Adipose tissue (tissue), 3 donors: ENCODE measurements around the gene SOS2. TPM values are rescaled to one million over a fixed set of nuclear protein-coding genes. Genes with fewer than 3 reads are reported as not detected.
"Not testable (repeated sequence)": the region's sequence is repeated elsewhere in the genome, so short reads cannot be mapped to it uniquely, and the experiment has no call there.

Source experiments
- H3K27ac ChIP-seq: one replicate; pipeline ENCODE4 v1.5.1; 2013; ENCODE audit warnings: low read depth, low read length
- WGBS, 3 donors: extraction: QIAGEN DNeasy Blood & Tissue Kit; methylation state at CpG; one replicate each; pipeline ENCODE4 v1.1.7; 2013; 5-methylcytosine and 5-hydroxymethylcytosine counted together
- polyA plus RNA-seq, 3 donors: library from polyadenylated mRNA; stranded (reverse); fragments of 200-250 nt; gene quantifications; one replicate each; pipeline ENCODE4 v1.2.3, GENCODE V29; 2013
- donor health status: healthy with polysubstance abuse.
- donor health status: Bipolar disorder and iron deficiency.
- donor health status: healthy.

The SOS2 gene
- polyA plus RNA-seq, 3 donors, result 5.7 to 13.4 (median 11.1) TPM

DNA sequence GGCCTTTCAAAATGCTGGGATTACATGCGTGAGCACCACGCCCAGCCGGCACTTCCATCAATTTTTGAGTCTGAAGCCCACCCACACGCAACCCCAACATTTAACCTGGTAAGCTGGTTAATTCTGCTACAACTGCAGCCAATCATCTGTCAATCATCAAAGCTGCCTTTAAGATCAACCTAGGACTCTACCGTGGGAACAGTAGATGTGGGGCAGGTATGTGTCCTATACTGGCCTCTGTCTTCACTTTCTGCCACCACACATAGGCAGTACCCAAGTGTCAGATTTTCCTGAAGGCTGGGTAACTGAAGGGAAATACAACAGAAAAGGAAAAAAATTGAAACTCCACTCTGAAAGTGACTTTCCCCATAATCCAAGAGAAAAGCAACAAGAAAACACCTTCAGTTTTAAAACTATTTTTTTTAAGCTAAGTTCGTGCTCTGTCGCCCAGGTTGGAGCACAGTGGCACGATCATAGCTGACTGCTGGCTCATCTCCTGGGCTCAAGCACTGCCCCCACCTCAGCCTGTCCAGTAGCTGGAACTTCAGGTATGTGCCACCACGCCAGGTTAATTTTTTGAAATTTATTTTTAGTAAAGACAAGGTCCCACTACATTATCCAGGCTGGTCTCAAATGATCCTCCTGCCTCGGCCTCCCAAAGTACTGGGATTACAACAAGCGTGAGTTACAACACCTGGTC, 137.2 kb downstream of the SOS2 start:
- H3K27ac ChIP-seq, result no peak overlapping the region
- WGBS, 3 donors, result 92 to 97% (median 96%) methylated on average over 11 of the region's 11 CpGs

DNA sequence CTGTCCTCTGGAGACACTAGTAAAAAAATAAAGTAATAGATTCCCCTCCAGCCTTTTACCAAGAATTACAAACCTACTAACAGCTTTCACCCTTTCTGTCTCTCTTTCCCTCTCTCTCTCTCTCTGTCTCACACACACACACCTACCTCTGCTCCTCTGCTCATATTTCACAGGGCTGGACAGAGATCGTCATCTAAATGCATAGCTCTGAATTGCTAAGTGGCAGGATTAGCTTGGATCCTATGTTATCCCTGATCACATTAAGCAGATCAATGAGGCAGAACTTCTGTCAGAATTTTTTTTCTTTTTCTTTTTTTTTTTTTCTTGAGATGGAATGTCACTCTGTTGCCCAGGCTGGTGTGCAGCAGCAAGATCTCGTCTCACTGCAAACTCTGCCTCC, 137.9 kb downstream of the SOS2 start:
- no peak overlapping the region for H3K27ac ChIP-seq
- 44 to 82% (median 73%) methylated on average over 2 of the region's 2 CpGs for WGBS, 3 donors

DNA sequence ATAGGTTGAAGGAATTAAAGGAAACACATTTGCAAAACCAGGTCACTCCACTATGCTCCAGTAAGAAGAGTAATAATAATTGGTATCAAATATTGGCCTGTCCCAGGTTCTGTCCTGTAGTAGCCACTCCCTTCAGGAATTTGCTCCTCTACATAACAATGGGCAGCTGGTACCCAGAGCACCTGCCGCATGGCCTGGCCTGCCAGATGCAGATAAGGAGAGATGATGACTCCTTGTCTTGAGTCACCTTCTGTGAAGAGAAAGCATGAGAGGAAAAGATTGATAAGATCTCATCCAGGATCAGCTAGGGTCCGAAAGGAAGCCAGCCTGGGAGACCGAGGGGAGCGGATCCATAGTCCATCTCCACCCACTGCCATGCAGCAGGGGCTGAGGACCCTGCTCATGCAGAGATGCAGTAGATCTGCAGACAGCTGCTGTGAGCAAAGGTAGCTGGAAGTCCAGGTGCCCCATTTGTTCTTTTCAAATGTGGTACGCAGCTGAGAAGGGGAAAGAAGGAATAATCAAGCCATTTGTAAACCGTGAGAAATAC, 139.3 kb downstream of the SOS2 start:
- WGBS, 3 donors, result 89 to 92% (median 91%) methylated on average over 6 of the region's 6 CpGs
- no peak overlapping the region for H3K27ac ChIP-seq

DNA sequence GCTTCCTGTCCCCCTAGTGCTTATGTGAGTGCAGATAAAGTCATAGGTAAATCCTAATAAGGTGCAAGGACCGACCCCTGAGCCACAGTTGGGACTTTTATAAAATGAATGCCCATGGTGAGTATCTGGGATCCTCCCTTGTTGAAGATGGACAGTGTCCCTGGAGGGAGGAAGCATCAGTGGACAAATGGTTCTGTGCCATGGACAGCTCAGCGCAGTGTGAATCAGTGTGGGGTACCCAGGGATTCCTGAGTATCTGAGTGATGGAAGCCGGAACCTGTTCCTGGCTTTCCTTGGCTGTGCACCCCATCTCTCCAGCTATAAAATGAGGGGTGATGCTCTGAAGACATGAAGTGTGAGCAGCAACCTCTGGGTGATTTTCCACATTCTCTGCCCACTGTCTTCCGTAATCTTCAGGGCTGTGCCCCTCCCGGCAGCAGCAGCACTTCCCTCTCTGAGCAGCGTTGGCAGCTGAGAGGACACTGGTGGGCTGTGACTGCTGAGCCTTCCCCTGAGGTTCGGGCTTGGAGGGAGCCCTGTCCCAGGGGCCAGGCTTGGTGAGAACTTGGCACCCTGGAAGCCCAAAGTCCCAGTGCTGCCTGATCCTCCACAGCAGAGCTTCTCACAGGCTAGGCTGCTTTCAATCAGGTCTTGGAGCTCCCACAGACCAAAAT, 140.0 kb downstream of the SOS2 start:
- 73 to 87% (median 75%) methylated on average over 7 of the region's 7 CpGs for WGBS, 3 donors
- no peak overlapping the region for H3K27ac ChIP-seq

DNA sequence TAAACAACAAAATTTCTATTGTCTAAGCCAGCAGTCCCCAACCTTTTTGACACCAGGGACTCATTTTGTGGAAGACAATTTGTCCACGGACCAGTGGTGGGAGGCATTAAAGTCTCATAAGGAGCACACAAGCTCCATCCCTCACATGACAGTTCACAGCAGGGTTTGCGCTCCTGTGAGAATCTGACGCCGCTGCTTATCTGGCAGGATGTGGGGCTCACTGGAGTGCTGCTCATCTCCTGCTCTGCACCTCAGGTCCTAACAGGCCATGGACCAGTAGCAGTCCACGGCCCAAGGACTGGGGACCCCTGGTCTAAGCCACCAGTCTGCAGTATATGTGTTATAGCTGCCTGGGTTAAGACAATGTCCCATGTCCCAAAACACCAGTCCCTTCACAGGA, 142.2 kb downstream of the SOS2 start:
- no peak overlapping the region for H3K27ac ChIP-seq
- WGBS, 3 donors, result 86 to 92% (median 88%) methylated on average over 5 of the region's 5 CpGs

DNA sequence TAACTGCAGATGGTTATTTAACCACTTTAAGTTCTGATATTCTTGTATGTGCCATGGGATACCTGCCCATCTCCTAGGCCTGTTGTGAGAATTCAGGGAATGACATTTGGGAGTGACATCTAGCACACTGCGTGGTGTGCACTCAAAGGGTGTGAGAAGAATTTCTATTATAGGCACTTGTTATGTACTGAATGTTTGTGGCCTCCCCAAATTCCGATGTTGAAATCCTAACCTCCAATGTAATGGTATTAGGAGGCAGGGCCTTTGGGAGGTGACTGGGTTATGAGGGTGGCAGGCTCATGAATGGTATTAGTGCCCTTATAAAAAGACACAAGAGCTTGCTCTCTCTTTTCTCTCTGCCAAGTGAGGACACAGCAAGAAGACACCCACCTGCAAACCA, 142.6 kb downstream of the SOS2 start:
- H3K27ac ChIP-seq, result no peak overlapping the region
- WGBS, 3 donors, result 49 to 80% (median 70%) methylated on average over 2 of the region's 2 CpGs

DNA sequence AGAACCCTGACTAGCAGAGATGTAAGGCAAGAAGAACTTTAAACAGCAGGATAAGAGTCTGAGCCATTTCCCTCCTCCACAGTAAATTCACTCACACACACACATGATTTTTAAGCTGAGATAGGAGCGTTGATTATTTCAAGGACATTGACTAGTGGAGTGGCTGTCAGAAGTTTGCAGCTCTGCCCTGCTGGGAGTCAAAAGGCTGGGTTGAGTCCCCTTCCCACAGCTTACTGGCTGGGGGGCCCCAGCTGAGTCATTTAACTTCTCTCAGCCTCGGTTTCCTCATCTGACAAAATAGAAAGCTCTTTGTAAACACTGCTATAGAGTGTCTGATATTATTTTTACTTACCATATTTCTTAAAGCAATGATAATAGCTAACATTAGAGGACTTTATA, 143.3 kb downstream of the SOS2 start:
- WGBS, 3 donors, result 65 to 96% (median 92%) methylated on average over 2 of the region's 2 CpGs
- H3K27ac ChIP-seq, result no peak overlapping the region

DNA sequence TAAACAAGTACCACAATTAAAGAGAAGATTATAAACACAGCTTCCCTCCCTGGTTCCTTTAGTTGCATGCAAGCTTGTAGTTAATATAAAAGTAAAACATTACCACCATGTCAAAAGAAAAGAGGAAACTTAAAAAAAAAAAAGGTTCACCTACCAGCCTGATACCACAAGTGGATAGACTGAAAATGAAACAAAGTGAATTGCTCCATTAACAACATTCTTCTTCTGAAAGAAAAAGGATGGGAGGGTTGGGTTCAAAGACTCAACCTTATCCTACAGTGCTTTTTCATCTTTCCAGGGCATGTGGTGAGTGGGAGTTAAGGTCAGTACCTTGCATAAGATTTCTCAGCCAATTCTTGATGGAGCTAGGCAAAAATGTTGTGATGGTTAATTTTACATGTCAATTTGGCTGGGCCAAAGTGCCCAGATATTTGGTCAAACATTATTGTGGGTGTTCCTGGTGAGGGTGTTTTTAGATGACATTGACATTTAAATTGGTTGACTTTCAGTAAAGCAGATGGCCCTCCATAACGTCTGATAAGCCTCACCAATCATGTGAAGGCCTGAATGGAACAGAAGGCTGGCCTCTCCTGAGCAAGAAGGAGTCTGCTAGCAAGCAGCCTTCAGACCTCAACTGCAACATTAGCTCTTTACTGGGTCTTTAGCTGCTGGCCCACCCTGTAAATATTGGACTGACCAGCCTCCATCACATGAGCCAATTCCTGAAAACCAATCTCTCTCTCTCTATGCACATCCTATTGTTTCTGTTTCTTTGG, 143.8 kb downstream of the SOS2 start:
- no peak overlapping the region for H3K27ac ChIP-seq
- 46 to 68% (median 67%) methylated on average over 1 of the region's 1 CpG for WGBS, 3 donors

DNA sequence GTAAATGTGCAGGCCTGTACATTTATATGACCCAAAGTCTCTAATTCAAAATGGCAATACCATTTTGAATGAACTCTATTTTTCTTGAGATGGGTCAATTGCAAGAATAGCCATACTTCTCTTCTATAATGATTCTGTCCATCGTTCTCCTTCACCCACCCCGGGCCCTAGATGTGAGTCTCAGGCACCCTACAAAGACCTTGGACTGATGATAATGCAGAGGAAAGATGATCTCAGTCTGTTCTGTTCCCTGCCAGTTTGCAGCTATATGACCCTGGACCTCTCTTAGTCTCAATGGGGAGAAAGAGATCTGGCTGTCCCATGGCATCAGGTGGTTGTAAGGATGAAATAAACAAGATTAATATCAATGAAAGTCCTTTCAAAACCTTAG, 145.1 kb downstream of the SOS2 start:
- H3K27ac ChIP-seq, result no peak overlapping the region
- WGBS, 3 donors, result 82 to 94% (median 90%) methylated on average over 2 of the region's 2 CpGs

DNA sequence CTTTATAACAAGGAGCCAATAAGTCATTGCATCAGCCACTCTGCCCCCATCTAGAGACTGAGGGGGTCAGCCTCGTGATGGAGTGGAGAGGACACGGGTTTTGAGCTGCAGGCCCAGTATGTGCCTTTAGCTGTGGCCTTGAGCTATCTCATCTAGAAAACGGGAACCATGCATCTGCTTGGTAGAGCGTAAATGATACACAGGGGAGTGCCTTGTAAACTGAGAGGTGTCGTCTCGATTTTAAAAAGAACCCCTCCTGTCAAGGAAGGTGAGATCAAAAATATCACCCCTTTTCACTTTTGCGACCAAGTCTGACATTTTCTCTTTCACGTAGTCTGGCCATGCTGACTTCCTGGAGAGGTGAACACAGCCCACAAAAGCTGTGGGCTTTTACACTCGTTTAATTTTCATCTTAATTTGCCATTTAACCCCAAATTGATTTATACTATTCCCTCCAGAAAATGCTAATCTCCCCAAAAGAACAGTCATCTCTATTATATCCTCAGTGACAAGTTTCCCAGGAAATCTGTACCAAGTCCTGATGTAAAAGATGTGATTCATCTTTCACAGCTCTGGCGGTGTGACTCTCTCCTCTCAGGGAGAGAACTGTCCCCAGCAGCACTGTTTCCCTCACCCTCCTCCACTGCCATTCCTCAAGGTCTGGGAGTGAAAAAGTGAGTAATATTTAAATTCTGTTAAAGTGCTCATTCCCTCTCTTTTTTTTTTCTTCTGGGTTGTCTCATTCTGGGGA, 145.6 kb downstream of the SOS2 start:
- 76 to 89% (median 78%) methylated on average over 10 of the region's 10 CpGs for WGBS, 3 donors
- no peak overlapping the region for H3K27ac ChIP-seq

DNA sequence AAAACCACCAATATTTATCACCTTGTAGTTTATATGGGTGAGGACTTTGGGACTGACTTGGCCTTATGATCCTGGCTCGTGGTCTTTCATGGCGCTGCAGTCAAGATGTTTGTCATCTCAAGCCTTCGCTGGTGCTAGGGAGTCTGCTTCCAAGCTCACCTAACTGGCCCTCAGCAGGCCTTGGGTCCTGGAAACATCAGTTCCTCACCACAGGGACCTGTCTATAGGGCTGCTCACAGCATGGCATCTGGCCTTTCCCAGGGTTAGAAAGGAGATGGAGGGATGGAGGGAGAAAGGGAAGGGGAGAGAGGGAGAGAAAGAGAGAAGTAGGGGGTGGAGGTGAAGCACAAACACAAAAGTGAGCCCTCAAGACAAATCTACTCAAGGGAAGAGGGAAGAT, 146.7 kb downstream of the SOS2 start:
- no peak overlapping the region for H3K27ac ChIP-seq

DNA sequence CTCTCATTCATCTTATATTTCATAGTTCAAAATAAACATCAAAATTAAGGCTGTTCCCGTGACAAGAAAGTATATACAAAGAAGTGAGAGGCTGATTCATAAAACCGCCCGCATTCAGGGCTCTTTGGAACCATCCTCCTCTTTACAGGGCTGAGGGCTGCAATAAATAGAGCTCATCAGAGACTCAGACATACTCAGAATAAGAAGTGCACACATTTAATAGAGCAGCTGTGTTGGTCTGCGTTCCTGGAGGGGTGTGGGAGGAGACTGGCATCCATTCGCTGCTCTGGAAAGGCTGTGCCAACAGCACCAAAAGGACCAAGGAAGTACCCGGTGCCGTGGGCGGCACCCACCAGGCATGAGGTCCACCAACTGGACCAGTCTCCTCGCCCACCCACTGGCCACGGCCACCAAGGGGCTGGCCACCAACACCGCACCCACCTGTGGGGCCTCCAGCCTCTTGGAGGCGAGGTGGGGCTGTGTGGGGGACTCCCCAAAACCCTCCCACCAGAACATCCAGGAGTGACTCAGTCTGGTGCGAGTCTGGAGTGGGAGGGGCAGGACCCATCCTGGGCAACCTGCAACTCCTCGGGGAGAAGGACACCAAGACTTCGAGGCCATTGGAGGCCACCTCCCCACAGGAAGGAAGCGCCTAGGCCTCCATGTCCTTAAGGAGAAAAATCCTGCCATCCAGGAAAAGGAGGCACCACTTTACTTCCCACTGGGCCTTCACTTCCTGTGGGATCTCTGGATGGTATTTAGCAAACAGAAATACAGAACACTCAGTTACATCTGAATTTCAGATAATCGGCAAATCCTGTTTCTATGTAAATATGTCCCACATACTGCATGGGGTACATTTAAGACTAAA, 147.7 kb downstream of the SOS2 start:
- H3K27ac ChIP-seq, result no peak overlapping the region
- WGBS, 3 donors, result 82 to 88% (median 85%) methylated on average over 17 of the region's 17 CpGs

More for the DNA sequence above, 146.7 kb downstream of the SOS2 start:
- 91 to 96% (median 96%) methylated on average over 3 of the region's 3 CpGs for WGBS, 3 donors

DNA sequence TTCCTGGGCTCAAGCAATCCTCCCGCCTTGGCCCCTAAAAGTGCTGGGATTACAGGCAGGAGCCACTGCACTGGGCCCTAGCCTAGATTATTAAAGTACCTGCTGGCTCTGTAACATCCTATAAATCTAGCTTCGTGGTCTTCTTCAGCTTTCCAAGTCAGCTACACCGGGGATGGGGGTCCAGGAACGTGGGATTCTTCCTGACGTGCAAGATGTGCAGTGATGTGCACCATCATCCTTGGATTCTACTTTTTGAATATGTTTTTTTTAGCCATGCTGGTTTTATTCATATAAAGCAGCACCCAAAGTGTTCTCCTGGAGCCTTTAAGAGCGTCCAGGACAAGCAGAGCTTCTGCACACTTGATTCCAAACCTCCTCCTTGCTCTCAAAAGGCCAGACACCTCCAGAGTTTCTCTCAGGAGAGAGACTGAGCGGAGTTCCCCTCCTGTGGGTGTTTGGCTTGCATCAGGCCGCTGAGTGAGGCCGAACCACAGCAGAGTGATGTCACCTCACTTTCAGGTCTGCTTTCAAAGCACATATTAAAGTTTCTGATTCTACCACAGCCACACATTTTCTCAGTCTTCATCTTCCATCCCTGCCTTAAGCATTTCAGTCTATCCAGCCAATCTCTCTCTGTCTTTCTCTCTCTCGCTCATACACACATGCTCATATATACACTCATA, 148.5 kb downstream of the SOS2 start:
- no peak overlapping the region for H3K27ac ChIP-seq
- 78 to 86% (median 79%) methylated on average over 10 of the region's 10 CpGs for WGBS, 3 donors

DNA sequence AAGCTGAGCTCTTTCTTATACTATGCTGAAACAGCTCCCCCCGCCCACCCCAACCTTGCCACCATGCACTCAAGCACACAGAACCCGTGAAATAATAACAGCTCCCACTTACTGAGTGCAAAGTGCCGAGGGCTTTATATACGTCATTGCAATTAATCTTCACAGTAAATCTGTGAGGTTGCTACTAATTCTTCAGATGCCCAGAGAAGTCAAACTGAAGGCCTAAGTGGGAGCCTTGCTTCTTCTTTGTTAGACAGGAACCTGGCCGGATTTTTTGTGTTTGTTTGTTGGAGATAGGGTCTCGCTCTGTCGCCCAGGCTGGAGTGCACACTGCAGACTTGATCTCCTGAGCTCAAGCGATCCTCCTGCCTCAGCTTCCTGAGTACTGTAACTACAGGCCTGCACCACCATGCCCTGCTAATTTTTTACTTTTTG, 149.1 kb downstream of the SOS2 start:
- whole genome bisulfite sequencing, 3 donors, result 66 to 84% (median 83%) methylated on average over 8 of the region's 8 CpGs

DNA sequence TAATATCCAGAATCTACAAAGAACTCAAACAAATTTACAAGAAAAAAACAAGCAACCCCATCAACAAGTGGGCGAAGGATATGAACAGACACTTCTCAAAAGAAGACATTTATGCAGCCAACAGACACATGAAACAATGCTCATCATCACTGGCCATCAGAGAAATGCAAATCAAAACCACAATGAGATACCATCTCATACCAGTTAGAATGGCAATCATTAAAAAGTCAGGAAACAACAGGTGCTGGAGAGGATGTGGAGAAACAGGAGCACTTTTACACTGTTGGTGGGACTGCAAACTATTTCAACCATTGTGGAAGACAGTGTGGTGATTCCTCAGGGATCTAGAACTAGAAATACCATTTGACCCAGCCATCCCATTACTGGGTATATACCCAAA, 152.3 kb downstream of the SOS2 start:
- WGBS, 3 donors, result 92 to 95% (median 94%) methylated on average over 1 of the region's 1 CpG

More for the DNA sequence above, 149.1 kb downstream of the SOS2 start:
- H3K27ac ChIP-seq, result no peak overlapping the region

DNA sequence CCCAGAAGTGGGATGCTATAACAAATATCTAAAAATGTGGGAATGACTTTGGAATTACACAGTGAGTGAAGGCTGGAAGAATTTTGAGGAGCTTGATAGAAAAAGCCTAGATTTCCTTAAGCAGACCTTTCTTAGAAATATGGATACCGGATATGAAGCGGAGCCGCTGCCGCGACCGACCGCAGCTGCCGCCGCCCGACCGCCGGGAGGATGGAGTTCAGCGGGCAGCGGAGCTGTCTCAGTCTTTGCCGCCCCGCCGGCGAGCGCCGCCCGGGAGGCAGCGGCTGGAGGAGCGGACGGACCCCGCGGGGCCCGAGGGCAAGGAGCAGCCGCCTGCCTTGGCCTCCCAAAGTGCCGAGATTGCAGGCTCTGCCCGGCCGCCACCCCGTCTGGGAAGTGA, 157.7 kb downstream of the SOS2 start:
- WGBS, 3 donors, result 94 to 98% (median 96%) methylated on average over 13 to 32 of the region's 32 CpGs
- H3K27ac ChIP-seq, result not testable (repeated sequence)

More for the DNA sequence above, 152.3 kb downstream of the SOS2 start:
- not testable (repeated sequence) for H3K27ac ChIP-seq

DNA sequence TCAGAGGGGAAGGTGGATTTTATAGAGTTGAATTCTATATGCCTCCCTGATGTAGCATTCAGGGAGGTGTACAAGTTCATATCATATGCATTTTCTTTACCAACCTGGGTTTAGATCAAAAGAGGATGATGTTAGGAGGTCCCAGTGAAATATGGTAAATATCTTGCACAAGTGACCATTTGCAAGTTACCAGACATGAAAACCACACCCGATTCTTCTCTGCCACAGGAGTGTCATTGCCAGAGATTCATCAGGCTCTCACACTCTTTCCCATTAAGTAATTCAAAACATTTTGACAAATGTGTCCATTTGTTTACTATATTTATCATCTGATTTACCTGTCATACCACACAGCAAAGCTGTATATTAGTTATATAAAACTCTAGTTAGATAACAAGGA, 159.0 kb downstream of the SOS2 start:
- 37 to 92% (median 43%) methylated on average over 1 of the region's 1 CpG for WGBS, 3 donors
- H3K27ac ChIP-seq, result no peak overlapping the region
